ENCODE measurements around the gene CHAMP1. TPM values are rescaled to one million over a fixed set of nuclear protein-coding genes. Genes with fewer than 3 reads are reported as not detected.
"Not testable (repeated sequence)": the region's sequence is repeated elsewhere in the genome, so short reads cannot be mapped to it uniquely, and the experiment has no call there.

The CHAMP1 gene
- total RNA-seq, 6 donors from 2014 or later: 4.6 to 22.4 (median 18.0) TPM

DNA sequence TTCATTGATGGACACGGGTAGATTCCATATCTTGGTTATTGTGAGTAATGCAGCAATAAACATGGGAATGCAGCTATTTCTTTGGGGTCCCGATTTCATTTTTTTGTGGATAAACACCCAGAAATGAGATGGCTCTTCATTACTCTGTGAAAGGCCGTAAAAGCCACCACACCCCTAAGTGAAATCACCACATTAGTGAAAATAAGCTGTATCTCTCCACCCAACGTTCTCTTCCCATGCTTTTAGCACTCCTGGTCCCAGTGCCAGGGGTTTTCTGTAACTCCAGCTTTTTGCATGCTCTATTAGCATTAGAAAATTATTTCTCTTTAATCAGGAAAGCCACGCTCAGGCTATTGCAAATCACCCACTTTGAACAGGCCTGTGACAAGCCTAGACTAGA is 15.8 kb downstream of the CHAMP1 start:
- WGBS, 2 donors: 90 to 91% methylated on average over 5 of the region's 5 CpGs
- TF ChIP-seq POLR2AphosphoS5 (IDR thresholded peaks at IDR 0.05) (no peak), EP300 (IDR thresholded peaks at IDR 0.05) (no peak), POLR2A (IDR thresholded peaks at IDR 0.05) (no peak), CTCF (IDR thresholded peaks at IDR 0.05) (no peak)
- Histone ChIP-seq H3K27me3 (no peaks in the 10 kb centered on the region), H3K36me3 (peaks cover 0 to 18% (median 4%) of the 10 kb centered on the region in 4 donors), H3K9me3 (no peaks in the 10 kb centered on the region), H3K4me3 (no peak overlapping the region), H3K4me1 (peaks cover 0 to 15% (median 1%) of the 10 kb centered on the region in 4 donors), H3K27ac (no peak overlapping the region)
- DNase-seq: no peak
- no peak for ATAC-seq (ENCODE audit: low FRiP score in 2 of 2)

GRCh38 chr13:114333881-114334280 is 19.6 kb downstream of the CHAMP1 start:
- DNase-seq; H3K27ac ChIP-seq; H3K9me3 ChIP-seq; H3K4me1 ChIP-seq; H3K36me3 ChIP-seq; ATAC-seq (ENCODE audit: low FRiP score in 2 of 2); H3K27me3 ChIP-seq; H3K4me3 ChIP-seq: not testable (repeated sequence)
- WGBS, 2 donors: 78 to 92% methylated on average over 3 of the region's 3 CpGs

GRCh38 chr13:114334305-114335053 is 20.2 kb downstream of the CHAMP1 start:
- Histone ChIP-seq H3K9me3 (no peaks in the 10 kb centered on the region), H3K4me1 (no peaks in the 10 kb centered on the region), H3K27ac (no peak overlapping the region), H3K27me3 (no peaks in the 10 kb centered on the region), H3K36me3 (no peaks in the 10 kb centered on the region), H3K4me3 (no peak overlapping the region)
- DNase-seq: no peak
- 60 to 76% methylated on average over 5 of the region's 5 CpGs for WGBS, 2 donors
- no peak for ATAC-seq (ENCODE audit: low FRiP score in 2 of 2)
- TF ChIP-seq POLR2A (IDR thresholded peaks at IDR 0.05) (no peak), POLR2AphosphoS5 (IDR thresholded peaks at IDR 0.05) (no peak), EP300 (IDR thresholded peaks at IDR 0.05) (no peak)

GRCh38 chr13:114336457-114336856 is 22.2 kb downstream of the CHAMP1 start:
- not testable (repeated sequence) for H3K4me1 ChIP-seq; H3K27me3 ChIP-seq; H3K4me3 ChIP-seq; DNase-seq; H3K36me3 ChIP-seq; H3K27ac ChIP-seq; H3K9me3 ChIP-seq; ATAC-seq (ENCODE audit: low FRiP score in 2 of 2)
- 83 to 89% methylated on average over 1 of the region's 1 CpG for WGBS, 2 donors

- Histone ChIP-seq H3K4me1 (peaks cover 0 to 6% (median 0%) of the 10 kb centered on the region in 4 donors), H3K27ac (no peak overlapping the region), H3K36me3 (no peaks in the 10 kb centered on the region), H3K27me3 (no peaks in the 10 kb centered on the region), H3K9me3 (no peaks in the 10 kb centered on the region), H3K4me3 (no peak overlapping the region)
- TF ChIP-seq POLR2AphosphoS5 (IDR thresholded peaks at IDR 0.05): no peak
- TF ChIP-seq POLR2A (IDR thresholded peaks at IDR 0.05): no peak
- TF ChIP-seq EP300 (IDR thresholded peaks at IDR 0.05): no peak
- TF ChIP-seq CTCF (IDR thresholded peaks at IDR 0.05): no peak
- no peak for ATAC-seq (ENCODE audit: low FRiP score in 2 of 2)
- DNase-seq: no peak
- 83 to 92% methylated on average over 3 to 5 of the region's 5 CpGs for WGBS, 2 donors
Measured at GRCh38 chr13:114338959-114339358, 24.7 kb downstream of the CHAMP1 start.

DNA sequence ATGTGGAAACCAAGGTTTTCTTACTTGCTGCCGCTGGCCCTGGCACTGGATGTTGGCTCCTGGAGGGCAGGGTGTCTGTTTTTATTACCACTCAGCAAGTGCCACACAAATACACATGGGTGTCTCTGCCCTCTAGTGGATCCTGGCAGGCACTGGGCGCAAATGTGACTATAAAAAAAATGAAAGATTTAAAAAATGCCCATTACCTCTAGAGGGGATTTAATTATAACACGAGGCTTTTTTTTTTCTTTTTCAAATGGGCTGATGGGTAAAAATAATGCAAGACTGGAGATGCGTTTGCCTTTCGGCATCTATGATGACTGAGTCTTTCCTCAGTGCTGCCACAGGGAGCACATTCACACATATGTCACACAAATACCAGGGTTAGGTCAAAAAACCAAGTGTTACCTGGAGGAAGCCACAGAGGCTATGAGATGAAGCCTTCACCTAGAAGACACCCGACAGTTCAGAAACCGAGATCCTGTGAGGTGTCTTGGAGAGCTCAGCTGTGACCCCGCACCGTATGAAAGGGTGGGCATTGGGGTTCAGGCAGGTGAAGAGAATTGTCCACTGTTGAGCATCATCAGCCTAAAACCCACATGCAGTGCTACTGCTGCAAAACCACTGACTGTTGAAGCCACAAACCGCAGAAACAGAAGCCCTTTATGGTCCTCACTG is 25.7 kb downstream of the CHAMP1 start:
- ATAC-seq (ENCODE audit: low FRiP score in 2 of 2) (no peak), DNase-seq (no peak)
- Histone ChIP-seq H3K4me1 (peaks cover 0 to 6% (median 0%) of the 10 kb centered on the region in 4 donors), H3K4me3 (no peak overlapping the region), H3K9me3 (no peaks in the 10 kb centered on the region), H3K36me3 (no peaks in the 10 kb centered on the region), H3K27me3 (no peaks in the 10 kb centered on the region), H3K27ac (no peak overlapping the region)
- TF ChIP-seq POLR2AphosphoS5 (IDR thresholded peaks at IDR 0.05) (no peak), EP300 (IDR thresholded peaks at IDR 0.05) (no peak), POLR2A (IDR thresholded peaks at IDR 0.05) (no peak), CTCF (IDR thresholded peaks at IDR 0.05) (peak in 5 of 6 experiments; percentile 24 to 44 (median 36))
- 45% methylated on average over 9 to 10 of the region's 10 CpGs for WGBS, 2 donors

Data from upper lobe of left lung (tissue), 6 donors.